IMR-90 (cell line): Measurements from ENCODE around the gene HERC3. TPM values are rescaled to one million over a fixed set of nuclear protein-coding genes. Genes with fewer than 3 reads are reported as not detected.

ENCODE experiments used
- ATAC-seq: fragments of 200-7000 bp; cut with Tn5 transposase; 2 replicates; pipeline ENCODE4 v1.9.1; 2020; ENCODE audit warnings: low read depth, mild to moderate bottlenecking, moderate library complexity
- BruUV-seq: library from RNA; stranded (reverse); fragments of 400-500 nt; replicated peaks from 2 replicates; lab custom pipeline; 2021; lab: Mats Ljungman, UMichigan
- CTCF ChIA-PET: fragments of 300-600 bp; formaldehyde crosslinking; extraction: SDS; loops from one replicate; lab custom pipeline; 2021; ENCODE audit warnings: antibody characterized with exemption; lab: Yijun Ruan, JAX
- POLR2A ChIA-PET: fragments of 300-600 bp; sonication (Branson Sonifier 250); formaldehyde crosslinking; loops from one replicate; lab custom pipeline; 2022; ENCODE audit warnings: antibody characterized with exemption; ENCODE audit not compliant: unreplicated experiment; lab: Charles Lee
- DNase-seq: peaks from one replicate; pipeline ENCODE4 v3.0.0; 2013
- H2AFZ ChIP-seq: replicated peaks from 2 replicates; pipeline ENCODE3; 2013; ENCODE audit warnings: low read length, mild to moderate bottlenecking; ENCODE audit not compliant: poor library complexity
- H2AK5ac ChIP-seq: 2 replicates; pipeline ENCODE4 v1.6.1; 2013; ENCODE audit warnings: low read depth, low read length, inconsistent platforms
- H2AK9ac ChIP-seq: replicated peaks from 2 replicates; pipeline ENCODE3; 2013; ENCODE audit warnings: mild to moderate bottlenecking, low read depth, low read length, moderate library complexity; ENCODE audit not compliant: poor library complexity
- H2BK120ac ChIP-seq: 2 replicates; pipeline ENCODE4 v1.6.1; 2013; ENCODE audit warnings: low read depth, low read length, inconsistent platforms
- H2BK15ac ChIP-seq: 3 replicates; pipeline ENCODE4 v1.6.1; 2013; ENCODE audit warnings: low read depth, low read length, inconsistent platforms
- H2BK20ac ChIP-seq: 2 replicates; pipeline ENCODE4 v1.6.1; 2013; ENCODE audit warnings: low read depth, mild to moderate bottlenecking, inconsistent platforms, low read length, moderate library complexity
- H2BK5ac ChIP-seq: 2 replicates; pipeline ENCODE4 v1.6.1; 2013; ENCODE audit warnings: mild to moderate bottlenecking, low read depth, low read length, inconsistent platforms; ENCODE audit not compliant: poor library complexity, severe bottlenecking
- H3K14ac ChIP-seq: replicated peaks from 2 replicates; pipeline ENCODE4 v1.6.1; 2013; ENCODE audit warnings: low read depth, low read length, inconsistent platforms
- H3K18ac ChIP-seq: 2 replicates; pipeline ENCODE4 v1.6.1; 2013; ENCODE audit warnings: low read depth, low read length, control low read depth
- H3K23ac ChIP-seq: 2 replicates; pipeline ENCODE4 v1.6.1; 2013; ENCODE audit warnings: low read depth, low read length, inconsistent platforms
- H3K27ac ChIP-seq: 2 replicates; pipeline ENCODE4 v1.5.1; 2013; ENCODE audit warnings: mild to moderate bottlenecking, control low read depth, low read length; ENCODE audit not compliant: insufficient read depth
- H3K27me3 ChIP-seq: 2 replicates; pipeline ENCODE4 v1.6.1; 2013; ENCODE audit warnings: low read length; ENCODE audit not compliant: control insufficient read depth, insufficient read depth
- H3K36me3 ChIP-seq: 2 replicates; pipeline ENCODE4 v1.6.1; 2013; ENCODE audit warnings: low read length, mixed read lengths; ENCODE audit not compliant: control insufficient read depth, insufficient read depth
- H3K4ac ChIP-seq: 2 replicates; pipeline ENCODE4 v1.6.1; 2013; ENCODE audit warnings: low read depth, low read length, inconsistent platforms
- H3K4me1 ChIP-seq: 2 replicates; pipeline ENCODE4 v1.6.1; 2013; ENCODE audit warnings: low read length, mixed read lengths; ENCODE audit not compliant: control insufficient read depth, insufficient read depth
- H3K4me2 ChIP-seq: 2 replicates; pipeline ENCODE4 v1.6.1; 2013; ENCODE audit warnings: low read depth, mild to moderate bottlenecking, control low read depth, low read length, moderate library complexity
- H3K4me3 ChIP-seq: 2 replicates; pipeline ENCODE4 v1.5.1; 2013; ENCODE audit warnings: low read depth, mild to moderate bottlenecking, control low read depth, low read length, moderate library complexity; ENCODE audit not compliant: insufficient read depth
- H3K56ac ChIP-seq: 2 replicates; pipeline ENCODE4 v1.6.1; 2013; ENCODE audit warnings: low read length, inconsistent platforms; ENCODE audit not compliant: insufficient read depth; ENCODE audit errors: extremely low read depth
- H3K79me1 ChIP-seq, 2 experiments: 2 replicates each; pipeline ENCODE4 v1.6.1; 2013; ENCODE audit warnings: low read length in 2 of 2, inconsistent platforms in 1 of 2, low read depth in 1 of 2
- H3K9ac ChIP-seq: 2 replicates; pipeline ENCODE4 v1.6.1; 2013; ENCODE audit warnings: low read depth, low read length, control low read depth
- H3K9me1 ChIP-seq: 2 replicates; pipeline ENCODE4 v1.6.1; 2013; ENCODE audit warnings: low read length, inconsistent platforms; ENCODE audit not compliant: insufficient read depth
- H3K9me3 ChIP-seq: 2 replicates; pipeline ENCODE4 v1.6.1; 2013; ENCODE audit warnings: low read length; ENCODE audit not compliant: control insufficient read depth, insufficient read depth
- H4K20me1 ChIP-seq: 2 replicates; pipeline ENCODE4 v1.6.1; 2013; ENCODE audit warnings: low read length, inconsistent platforms; ENCODE audit not compliant: insufficient read depth
- H4K5ac ChIP-seq: 2 replicates; pipeline ENCODE4 v1.6.1; 2013; ENCODE audit warnings: mild to moderate bottlenecking, low read depth, low read length, control low read depth
- H4K8ac ChIP-seq, 2 experiments: 2 replicates each; pipeline ENCODE4 v1.6.1; 2013; ENCODE audit warnings: low read depth in 2 of 2, low read length in 2 of 2, control low read depth in 1 of 2, inconsistent platforms in 1 of 2
- H4K91ac ChIP-seq: 2 replicates; pipeline ENCODE4 v1.6.1; 2013; ENCODE audit warnings: low read depth, low read length, inconsistent platforms; ENCODE audit not compliant: insufficient read depth
- CEBPB ChIP-seq: IDR thresholded peaks from 2 replicates; pipeline ENCODE4 v1.6.1; 2012; ENCODE audit warnings: low read depth, low read length, improper control_type of control experiment
- CHD1 ChIP-seq: IDR thresholded peaks from 2 replicates; pipeline ENCODE4 v1.6.1; 2012; ENCODE audit warnings: low read depth, low read length, improper control_type of control experiment
- FOS ChIP-seq: fragments of 150-350 bp; IDR thresholded peaks from 2 replicates; pipeline ENCODE4 v1.6.1; 2016; ENCODE audit warnings: low read depth, low read length
- MAFK ChIP-seq: IDR thresholded peaks from 2 replicates; pipeline ENCODE4 v1.6.1; 2012; ENCODE audit warnings: low read depth, low read length, improper control_type of control experiment
- NFE2L2 ChIP-seq: fragments of 150-350 bp; IDR thresholded peaks from 2 replicates; pipeline ENCODE4 v1.6.1; 2016; ENCODE audit warnings: low read depth, mild to moderate bottlenecking, low read length
- RCOR1 ChIP-seq: IDR thresholded peaks from 2 replicates; pipeline ENCODE4 v1.6.1; 2012; ENCODE audit warnings: mild to moderate bottlenecking, low read length, improper control_type of control experiment; ENCODE audit not compliant: insufficient replicate concordance
- WGBS, 2 experiments: methylation state at CpG; one replicate each; pipeline versions ENCODE4 v1.1.5 to v1.1.7; 2013; ENCODE audit warnings: missing lambda C conversion rate in 2 of 2; ENCODE audit not compliant: insufficient read length in 1 of 2; ENCODE audit errors: extremely low coverage in 2 of 2; 5-methylcytosine and 5-hydroxymethylcytosine counted together
- dilution Hi-C: fragments of 300-500 bp; cut with HindIII; formaldehyde crosslinking; loops from one replicate; pipeline ENCODE4 v1.14.3; 2018; ENCODE audit warnings: low sequenced_read_pairs; ENCODE audit not compliant: unreplicated experiment
- in situ Hi-C: fragments of 300-500 bp; cut with MboI; formaldehyde crosslinking; loops from 3 replicates; pipeline ENCODE4 v1.14.3; 2019; ENCODE audit warnings: low sequenced_read_pairs, inconsistent platforms, mixed read lengths
- intact Hi-C: fragments of 100-400 bp; cut with micrococcal nuclease; formaldehyde crosslinking; loops from 2 replicates; pipeline ENCODE4 v1.10.0; 2022
- polyA plus RNA-seq, 3 experiments: library from polyadenylated mRNA; depleted of rRNA; stranded (reverse); fragments of >200 nt; gene quantifications; 2 replicates each; pipeline ENCODE4 v1.2.3, GENCODE V29; 2012; ENCODE audit warnings: low replicate concordance in 1 of 3
- total RNA-seq: library from RNA; depleted of rRNA; stranded (reverse); fragments of >200 nt; gene quantifications from 2 replicates; pipeline ENCODE4 v1.2.3, GENCODE V29; 2012
- TF ChIP-seq, protein P1 (sequence below): conservative IDR thresholded peaks from 2 replicates; pipeline ENCODE4 v1.5.1; 2012; ENCODE audit warnings: mild to moderate bottlenecking, low read depth, low read length, improper control_type of control experiment

HERC3 gene
- total and polyA plus RNA-seq, 2 of the 4 experiments (the other 2 are of a cell fraction) = 8.9 to 9.5 TPM

DNA sequence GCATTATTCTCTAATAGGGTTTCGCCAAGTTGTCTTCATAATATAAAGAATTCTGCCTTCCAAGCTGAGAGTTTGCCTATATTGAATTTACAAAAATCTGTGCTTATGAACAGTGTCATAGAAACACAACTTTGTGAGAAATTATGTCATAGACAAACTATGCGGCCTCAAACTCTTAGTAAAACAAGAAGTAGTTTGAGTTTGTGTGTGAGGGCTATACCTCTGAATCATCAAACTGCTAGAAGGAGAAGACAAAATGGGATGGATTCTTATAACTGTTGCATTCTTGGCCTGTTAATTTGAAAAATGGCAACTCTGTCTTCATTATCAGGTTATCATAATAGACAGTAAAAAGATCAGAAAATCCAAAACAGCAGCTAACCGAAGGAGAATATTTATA is 151.4 kb downstream of the HERC3 start:
- H3K4me2 ChIP-seq = peak overlapping the region; percentile 46; the same call in 1 of the 2 replicates
- H3K56ac ChIP-seq = no peak overlapping the region
- TF ChIP-seq MAFK (no peak), NFE2L2 (no peak), RCOR1 (no peak), CHD1 (no peak), CEBPB (no peak), FOS (peak; percentile 58; the same call in 1 of the 2 replicates)
- TF ChIP-seq, protein P1, sequence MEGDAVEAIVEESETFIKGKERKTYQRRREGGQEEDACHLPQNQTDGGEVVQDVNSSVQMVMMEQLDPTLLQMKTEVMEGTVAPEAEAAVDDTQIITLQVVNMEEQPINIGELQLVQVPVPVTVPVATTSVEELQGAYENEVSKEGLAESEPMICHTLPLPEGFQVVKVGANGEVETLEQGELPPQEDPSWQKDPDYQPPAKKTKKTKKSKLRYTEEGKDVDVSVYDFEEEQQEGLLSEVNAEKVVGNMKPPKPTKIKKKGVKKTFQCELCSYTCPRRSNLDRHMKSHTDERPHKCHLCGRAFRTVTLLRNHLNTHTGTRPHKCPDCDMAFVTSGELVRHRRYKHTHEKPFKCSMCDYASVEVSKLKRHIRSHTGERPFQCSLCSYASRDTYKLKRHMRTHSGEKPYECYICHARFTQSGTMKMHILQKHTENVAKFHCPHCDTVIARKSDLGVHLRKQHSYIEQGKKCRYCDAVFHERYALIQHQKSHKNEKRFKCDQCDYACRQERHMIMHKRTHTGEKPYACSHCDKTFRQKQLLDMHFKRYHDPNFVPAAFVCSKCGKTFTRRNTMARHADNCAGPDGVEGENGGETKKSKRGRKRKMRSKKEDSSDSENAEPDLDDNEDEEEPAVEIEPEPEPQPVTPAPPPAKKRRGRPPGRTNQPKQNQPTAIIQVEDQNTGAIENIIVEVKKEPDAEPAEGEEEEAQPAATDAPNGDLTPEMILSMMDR = no peak
- H3K27me3 ChIP-seq = no peaks in the 10 kb centered on the region
- H3K23ac ChIP-seq = no peak overlapping the region
- H3K9me3 ChIP-seq = no peaks in the 10 kb centered on the region
- H3K27ac ChIP-seq = no peak overlapping the region
- ChIA-PET CTCF (interaction anchor here (1.3 kb wide), 1 partner anchor 46 kb away, joined by 3 read pairs; no protein-coding TSS in a partner anchor), POLR2A (no interaction called here)
- dilution Hi-C loops = no loop called here
- intact Hi-C loops = no loop called here
- H4K5ac ChIP-seq = no peak overlapping the region
- H2BK120ac ChIP-seq = no peak overlapping the region
- H3K4me1 ChIP-seq = peaks cover 5% of the 10 kb centered on the region
- H3K4me3 ChIP-seq = no peak overlapping the region
- peak overlapping the region; percentile 61 for H2BK5ac ChIP-seq
- peak overlapping the region; percentile 40; the same call in 1 of the 2 replicates for H3K18ac ChIP-seq
- H2AK9ac ChIP-seq = no peak overlapping the region
- no peaks in the 10 kb centered on the region; a peak in 1 of 4 replicates for H3K79me1 ChIP-seq
- H4K20me1 ChIP-seq = no peaks in the 10 kb centered on the region
- no peak overlapping the region for H4K8ac ChIP-seq
- H2AK5ac ChIP-seq = no peak overlapping the region
- no peak overlapping the region for H2BK20ac ChIP-seq
- no peak overlapping the region for H3K14ac ChIP-seq
- H3K9me1 ChIP-seq = peaks cover 9% of the 10 kb centered on the region
- no peak overlapping the region for H2BK15ac ChIP-seq
- no peak overlapping the region for H4K91ac ChIP-seq
- in situ Hi-C loops = no loop called here
- DNase-seq = peak; percentile 94
- peaks cover 20% of the 10 kb centered on the region for H3K36me3 ChIP-seq
- no TSS peak for BruUV-seq
- no CpG with 5 or more reads among the region's 3 CpGs for WGBS, 2 experiments
- no peak overlapping the region for H2AFZ ChIP-seq
- no peak overlapping the region for H3K9ac ChIP-seq
- ATAC-seq = peak; percentile 79
- H3K4ac ChIP-seq = no peak overlapping the region
